ENCODE data around the gene CETN3.
A peak's percentile ranks its signal among the peaks of the same experiment; 100 is the strongest.
"Not testable (repeated sequence)": the region's sequence is repeated elsewhere in the genome, so short reads cannot be mapped to it uniquely, and the experiment has no call there.

Gene CETN3

DNA sequence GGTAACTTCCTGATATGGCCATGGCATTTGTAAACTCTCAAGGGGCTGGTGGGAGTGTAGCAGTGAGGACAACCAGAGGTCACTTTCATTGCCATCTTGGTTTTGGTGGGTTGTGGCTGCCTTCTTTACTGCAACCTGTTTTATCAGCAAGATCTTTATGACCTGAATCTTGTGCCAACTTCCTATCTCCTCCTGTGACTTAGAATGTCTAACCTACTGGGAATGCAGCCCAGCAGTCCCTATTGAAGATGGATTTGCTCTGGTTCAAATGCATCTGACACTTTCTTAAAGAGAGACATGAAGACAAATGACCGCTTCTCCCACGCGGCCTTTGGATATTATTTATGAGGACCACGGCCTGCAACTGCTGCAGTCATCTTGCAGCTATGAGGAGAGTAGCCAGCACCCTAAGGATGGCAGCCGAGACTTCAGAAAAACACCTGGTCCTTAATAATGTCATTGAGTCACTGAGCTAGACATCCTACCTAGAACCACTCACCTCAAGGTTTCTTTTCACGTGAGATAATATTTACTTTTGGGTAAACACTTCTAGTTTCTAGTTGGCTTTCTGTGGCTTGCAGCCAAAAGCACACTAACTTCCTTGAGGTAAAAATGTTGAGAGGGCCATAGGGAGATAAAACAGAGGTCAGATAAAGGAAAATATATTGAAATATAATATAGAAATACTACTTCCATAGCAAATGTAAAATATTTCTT, 28.2 kb downstream of the CETN3 start:
- no peak for DNase-seq

DNA sequence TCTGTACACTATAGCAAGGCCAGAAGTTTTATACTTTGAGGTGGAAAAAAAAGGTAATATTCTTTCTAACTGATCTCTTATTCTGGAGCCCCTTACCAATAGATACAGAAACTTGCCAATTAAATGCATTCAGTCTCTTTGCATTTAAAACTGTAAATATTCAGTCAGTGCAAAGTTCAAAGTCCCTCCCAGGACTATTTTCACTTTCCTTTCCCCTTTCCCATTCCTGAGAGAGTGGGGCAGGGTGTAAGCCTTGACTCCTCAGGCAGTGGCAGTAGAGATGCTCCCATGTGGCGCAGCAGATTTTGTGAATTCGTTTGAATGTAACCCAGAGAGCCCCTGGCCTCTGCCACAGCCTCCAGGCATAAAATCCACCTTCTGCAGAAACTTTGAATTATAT, 29.9 kb downstream of the CETN3 start:
- no peak for DNase-seq

DNA sequence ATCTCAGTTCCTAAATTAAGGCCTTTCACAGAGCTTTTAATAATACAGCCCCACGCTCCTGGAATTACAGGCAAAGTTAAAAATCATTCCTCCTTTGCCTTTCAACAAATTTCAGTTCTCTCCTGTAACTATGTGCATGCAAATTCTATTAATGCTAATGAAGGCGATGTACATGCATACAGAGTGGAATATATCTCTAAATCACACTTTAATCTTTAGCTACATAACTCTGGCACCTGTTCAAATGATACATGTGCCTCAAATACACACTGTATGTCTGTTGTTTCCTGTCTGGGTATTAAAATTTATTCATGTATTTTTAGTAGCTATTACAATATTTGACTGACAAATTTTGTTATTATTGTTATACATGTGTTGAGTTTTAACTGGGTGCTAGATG, 30.8 kb downstream of the CETN3 start:
- no peak for DNase-seq

DNA sequence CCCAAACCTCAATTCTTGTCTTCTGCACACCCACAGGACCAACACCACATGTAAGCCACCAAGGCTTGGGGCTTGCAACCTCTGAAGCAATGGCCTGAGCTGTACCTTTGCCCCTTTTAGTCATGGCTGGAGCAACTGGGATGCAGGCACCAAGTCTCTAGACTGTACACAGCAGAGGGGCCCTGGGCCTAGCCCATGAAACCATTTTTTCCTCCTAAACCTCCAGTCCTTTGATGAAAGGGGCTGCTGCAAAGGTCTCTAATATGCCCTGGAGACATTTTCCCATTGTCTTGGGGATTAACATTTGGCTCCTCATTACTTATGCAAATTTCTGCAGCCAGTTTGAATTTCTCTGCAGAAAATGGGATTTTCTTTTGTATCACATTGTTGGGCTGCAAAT, 38.3 kb downstream of the CETN3 start:
- not testable (repeated sequence) for DNase-seq

DNA sequence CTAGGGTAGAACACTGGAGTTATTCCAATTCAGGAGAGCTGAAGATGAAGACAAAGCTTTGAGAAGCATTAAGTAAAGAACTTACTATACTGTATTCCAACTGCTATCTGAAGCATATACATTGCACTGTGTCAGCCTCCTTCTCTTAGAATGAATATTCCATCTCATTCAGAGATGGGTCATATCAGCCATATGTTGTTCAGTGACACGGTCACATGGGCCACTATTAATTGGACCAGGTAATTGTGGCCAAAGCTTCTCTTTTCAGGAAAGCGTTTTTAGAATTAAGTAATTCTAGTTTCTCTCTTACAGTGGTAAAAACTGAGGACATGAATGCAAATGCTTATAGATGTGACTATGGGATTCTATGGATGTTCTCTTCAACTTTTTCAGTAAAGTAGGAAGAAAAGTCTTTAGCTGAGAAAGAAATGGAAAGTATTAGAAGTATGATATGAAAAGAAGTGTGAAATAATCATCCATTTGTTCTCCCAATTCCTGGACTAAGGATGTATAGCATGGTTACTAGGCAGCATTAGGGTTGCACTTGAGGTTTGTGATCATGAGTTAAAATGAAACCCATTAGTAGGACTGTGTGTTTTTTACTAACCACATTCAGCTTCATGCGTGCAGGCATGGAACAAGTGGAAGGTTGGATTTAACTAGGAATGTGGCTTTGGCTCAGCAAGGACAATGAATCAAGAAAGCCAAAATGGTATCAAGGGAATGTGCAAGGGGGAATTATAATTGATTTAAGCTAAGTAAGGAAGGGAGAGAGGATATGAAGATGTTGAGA, 40.9 kb downstream of the CETN3 start:
- DNase-seq: no peak

DNA sequence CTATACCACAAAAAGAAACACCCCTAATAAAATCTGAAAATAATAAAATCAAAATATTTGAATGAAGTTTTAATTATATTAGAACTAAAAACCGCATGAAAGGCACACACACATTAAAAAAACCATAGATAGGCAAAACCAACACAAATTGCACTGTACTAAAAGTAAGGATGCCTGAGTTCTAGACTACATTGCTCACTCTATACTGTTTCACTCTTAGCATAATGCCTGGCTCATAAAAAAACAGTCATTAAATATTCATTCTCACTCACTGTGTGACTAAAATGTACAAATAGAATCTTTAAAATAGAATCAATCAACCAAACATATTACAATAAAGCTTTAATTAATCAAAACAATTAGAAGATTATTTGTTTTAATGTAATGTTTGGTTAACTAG, 41.7 kb downstream of the CETN3 start:
- DNase-seq: no peak

DNA sequence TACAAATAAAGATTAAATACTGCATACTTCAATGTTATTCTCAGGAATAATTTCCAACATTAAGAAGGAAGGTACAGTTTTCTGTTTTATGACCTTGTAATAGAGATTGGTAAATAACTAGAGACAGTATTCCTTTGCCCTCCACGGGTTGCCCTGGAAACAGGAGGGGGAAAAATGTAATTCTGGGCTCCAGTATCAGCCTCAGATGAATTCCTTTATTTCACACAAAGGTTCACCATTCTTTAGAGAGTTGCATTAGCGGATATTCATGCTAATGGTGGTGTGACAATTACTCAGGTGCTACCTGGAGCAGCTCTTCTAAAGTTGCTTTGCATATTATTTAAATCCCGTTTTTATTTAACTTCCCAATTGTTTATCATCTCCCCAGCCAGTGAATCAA, 42.6 kb downstream of the CETN3 start:
- peak; percentile 16 for DNase-seq

DNA sequence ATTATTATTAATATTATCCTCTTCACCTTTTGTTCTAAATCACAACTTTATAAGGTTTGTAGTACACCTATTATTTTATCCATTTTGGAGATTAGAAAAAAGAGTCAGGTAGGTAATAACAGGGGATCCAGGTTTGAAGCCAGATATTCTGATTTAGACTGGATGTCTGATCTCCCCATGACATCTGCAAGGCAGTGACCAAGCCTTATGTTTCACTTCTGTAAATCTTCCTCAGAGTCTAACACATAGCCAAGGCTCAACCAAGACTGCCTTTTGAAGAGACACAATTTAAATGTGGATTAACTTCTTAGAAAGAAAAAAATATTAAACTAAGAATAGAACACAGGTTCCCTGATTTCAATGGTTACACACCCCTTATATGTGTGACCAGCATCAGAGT, 44.2 kb downstream of the CETN3 start:
- no peak for DNase-seq

DNA sequence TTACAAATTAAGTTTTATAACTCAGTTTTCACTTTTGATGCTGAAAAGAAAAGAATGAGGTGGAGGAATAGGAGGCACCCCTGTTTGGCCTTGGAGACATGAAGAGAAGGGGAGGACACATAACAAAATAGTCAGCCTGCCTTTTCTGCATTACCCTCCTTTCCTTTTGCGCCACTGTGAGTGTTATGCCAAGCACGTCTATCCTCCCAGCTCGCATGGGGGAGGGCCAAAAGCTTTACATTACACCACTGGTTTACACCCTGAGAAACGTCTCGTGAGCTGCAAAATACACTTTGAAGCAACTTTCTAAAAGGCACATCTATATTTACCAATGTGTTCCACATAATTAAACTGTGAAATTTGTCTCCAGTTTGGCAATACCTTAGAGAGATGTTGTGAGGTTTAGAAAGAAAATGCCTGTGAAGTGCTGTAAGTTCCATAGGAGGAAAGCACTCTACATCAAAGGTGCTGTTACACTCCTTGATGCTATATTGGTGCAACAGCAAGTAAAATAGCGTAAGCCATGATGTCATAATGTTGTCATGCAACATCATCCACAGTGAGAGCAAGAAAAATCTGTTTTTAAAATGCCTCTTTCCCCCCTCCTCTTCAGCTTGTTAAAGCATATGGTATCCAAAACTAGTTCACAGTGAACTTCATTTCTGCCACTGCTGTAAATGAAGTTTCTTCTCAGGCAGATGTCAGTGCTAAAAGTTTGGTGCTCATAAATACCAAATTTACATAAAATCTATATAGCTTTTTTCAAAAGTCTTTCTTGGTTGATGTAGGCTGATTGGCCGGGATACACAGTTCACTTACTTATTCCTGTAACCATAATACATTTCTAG, 50.3 kb downstream of the CETN3 start:
- DNase-seq: no peak

DNA sequence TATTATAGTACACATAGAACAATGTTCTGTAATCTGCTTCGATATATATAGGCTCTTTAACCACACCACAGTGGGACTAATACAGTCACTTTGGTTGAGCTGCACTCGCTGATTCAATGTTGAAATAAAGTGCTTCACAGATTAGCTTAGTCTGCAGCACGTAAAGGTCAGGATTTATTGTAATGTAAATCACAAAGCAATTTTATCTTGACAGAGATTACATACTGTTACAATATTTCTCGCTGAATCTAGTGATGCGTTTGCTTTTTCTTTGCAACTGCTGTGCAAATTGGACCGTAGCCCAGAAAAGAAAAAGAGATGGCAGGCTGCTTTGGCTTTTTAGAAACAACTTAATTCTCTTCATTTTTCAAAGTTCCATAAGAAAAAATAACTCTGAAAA, 52.9 kb downstream of the CETN3 start:
- DNase-seq: peak; percentile 27

DNA sequence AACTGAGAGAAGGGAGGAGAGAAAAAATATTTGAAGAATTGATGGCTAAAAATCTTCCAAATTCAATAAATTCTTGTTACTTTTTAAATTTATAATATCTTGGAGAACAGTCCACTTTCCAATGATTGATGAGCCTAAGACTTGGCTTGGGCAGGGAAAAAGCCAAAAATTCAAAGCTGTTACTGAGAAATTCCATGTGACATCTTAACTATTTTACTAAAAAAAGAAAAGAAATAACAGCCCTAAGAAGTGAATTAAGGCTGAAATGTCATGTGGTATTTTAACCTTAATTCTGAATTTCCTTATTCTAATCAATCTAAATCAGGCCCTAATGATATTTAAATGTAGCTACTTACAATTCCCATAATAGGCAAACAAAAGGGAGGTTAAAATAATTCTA, 53.4 kb downstream of the CETN3 start:
- no peak for DNase-seq

DNA sequence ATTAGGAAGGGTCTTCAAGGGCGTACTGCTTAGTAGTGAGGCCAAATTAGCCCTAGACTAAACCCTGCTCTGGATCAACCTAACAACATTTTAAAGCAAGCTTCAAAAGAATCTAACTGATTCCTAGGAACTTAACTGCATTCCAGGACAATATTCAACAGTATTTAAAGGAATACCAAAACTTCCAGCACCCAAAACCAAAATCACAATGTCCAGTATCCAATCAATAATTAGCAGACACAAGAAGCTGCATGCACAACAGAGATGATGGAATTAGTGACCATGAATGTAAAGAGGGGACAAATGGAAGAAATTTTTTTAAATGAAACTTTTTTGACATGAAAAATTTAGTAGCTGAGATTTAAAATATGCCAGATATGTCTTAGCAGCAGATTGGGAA, 53.9 kb downstream of the CETN3 start:
- DNase-seq: no peak

DNA sequence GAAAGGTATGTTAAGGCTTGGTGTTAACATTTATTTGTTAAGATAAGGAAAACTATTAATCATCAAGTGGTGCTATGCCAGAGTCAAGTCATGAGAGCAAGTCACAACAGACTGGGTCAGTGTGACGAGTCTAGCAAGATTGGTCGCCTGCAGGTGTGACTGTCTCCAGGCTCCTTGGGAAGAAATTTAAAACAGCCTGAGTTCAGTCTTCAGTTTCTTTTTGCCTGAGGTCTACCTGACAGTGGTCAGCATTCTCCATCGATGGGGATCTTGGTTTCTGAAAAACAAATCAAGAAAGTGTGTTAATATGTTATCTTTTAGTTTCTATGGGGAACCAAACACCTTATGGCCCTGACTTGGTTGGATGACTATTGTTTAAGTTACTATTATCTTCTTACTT, 56.3 kb downstream of the CETN3 start:
- DNase-seq: no peak

DNA sequence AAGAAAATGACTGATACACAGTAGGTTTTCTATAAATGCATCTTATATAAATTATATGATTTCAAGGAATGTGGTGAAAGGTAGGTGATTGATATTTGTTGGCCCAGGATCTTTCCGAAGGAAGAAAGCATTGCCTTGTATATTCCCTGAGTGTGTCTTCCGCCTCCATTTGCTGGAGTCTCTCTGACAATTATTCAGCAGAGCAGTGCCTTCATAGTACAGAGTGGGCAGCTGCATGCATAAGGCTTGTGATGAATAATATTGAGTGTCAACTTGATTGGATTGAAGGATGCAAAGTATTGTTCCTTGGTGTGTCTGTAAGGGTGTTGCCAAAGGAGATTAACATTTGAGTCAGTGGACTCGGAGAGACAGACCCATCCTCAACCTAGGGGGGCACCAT, 58.5 kb downstream of the CETN3 start:
- no peak for DNase-seq

DNA sequence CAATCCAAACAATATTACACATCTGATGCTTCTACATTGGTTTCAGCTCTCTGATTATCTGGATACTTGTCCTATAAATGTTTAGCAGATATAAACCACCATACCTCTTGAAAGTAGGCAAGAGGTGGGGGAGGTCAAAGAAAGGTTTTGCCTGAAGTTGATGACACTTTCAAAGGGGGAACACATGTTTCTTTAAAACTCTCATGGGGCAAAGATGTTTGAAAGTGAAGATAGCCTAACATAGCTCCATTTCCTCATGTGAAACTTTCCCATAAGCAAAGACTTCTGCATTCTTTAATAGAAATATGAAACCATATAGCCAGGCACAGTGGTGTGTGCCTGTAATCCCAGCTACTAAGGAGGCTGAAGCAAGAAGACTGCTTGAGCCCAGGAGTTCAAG, 62.1 kb downstream of the CETN3 start:
- DNase-seq: no peak

DNA sequence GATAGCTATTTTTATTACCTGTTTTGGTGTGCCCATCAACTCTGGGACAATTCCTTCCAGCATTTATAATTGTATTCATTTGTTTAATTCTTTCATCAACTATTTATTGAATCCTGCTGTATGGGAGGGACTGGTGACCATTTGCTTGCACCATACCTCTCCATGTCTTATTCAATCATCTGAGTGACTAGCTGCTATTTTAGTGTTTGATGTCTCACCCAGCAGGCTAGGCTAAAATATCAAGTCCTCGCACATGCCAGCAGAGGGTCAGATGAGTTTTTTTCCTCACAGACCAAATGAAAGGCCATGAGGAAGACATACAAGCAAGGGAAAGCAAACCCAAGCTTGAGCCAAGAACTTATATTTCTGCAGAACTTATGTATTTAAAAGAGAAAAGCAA, 63.9 kb downstream of the CETN3 start:
- DNase-seq: no peak

DNA sequence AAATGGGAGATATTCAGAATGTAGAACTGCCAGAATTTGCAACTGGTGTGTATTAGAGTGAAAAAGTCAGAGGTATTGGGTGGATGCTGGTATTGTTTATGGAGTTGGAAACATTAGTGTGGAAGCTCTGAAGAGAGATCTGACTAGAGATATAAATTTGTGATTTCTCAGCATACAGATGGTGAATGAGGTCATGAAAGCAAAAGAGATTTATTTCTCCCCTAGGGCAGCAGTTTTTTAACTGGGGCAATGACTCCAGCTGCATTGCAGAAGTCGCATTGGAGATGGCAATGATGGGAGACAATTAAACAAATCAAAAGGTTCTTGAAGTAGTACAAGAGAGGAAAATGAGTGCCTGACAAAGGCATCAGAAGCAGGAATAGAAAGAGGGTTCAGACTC, 64.9 kb downstream of the CETN3 start:
- DNase-seq: no peak

DNA sequence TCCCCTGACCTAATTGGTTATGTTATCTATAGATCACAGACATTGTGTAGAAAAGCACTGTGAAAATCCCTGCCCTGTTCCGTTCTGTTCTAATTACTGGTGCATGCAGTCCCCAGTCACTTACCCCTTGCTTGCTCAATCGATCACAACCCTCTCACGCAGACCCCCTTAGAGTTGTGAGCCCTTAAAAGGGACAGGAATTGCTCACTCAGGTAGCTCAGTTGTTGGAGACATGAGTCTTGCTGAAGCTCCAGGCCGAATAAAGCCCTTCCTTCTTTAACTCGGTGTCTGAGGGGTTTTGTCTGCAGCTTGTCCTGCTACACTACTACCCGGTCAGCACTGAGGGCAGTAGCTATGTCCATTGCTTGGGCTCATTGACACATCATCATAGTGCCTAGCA, 65.8 kb downstream of the CETN3 start:
- DNase-seq: not testable (repeated sequence)

DNA sequence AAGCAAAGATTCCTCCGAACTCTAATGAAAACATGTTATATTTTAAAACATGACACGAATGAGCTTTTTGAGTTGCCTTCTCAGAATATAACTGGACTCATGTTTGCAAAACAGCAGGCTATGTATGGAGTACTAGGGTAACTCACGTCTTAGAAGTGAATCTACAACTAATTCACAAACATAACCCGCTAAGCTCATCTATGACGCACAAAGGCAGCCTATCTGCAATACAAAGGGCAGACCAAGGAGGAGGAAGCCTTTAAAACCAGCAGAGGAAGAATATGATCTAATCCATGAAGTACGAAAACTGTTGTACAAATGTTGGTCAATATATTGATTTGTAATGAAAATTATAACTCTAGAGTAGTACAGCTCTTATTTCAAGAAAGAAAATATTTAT, 67.0 kb downstream of the CETN3 start:
- DNase-seq: no peak

Measured in NCI-H146 (cell line).